Measurements from ENCODE around the gene ALG6.

Gene ALG6

GRCh38 chr1:63448731-63449246 is 81.4 kb downstream of the ALG6 start:
- no peaks in the 10 kb centered on the region for H4K20me1 ChIP-seq (ENCODE audit: insufficient read depth, low read length)
- H3K27me3 ChIP-seq (ENCODE audit: insufficient read depth, low read length), result no peaks in the 10 kb centered on the region
- no peak overlapping the region for H3K4me2 ChIP-seq (ENCODE audit: low read length)
- H3K4me1 ChIP-seq (ENCODE audit: insufficient read depth, low read length, severe bottlenecking), result no peaks in the 10 kb centered on the region
- no peak overlapping the region for H3K9ac ChIP-seq (ENCODE audit: low read length)
- H3F3A ChIP-seq (ENCODE audit: insufficient read depth, low read length), result no peaks in the 10 kb centered on the region
- no peaks in the 10 kb centered on the region for H3K9me3 ChIP-seq (ENCODE audit: low read length)
- no peak overlapping the region for H3K4me3 ChIP-seq (ENCODE audit: low read depth, low read length, poor library complexity, severe bottlenecking)
- no peaks in the 10 kb centered on the region for H3K79me2 ChIP-seq (ENCODE audit: insufficient read depth, low read length)
- peaks cover 4% of the 10 kb centered on the region; the same call in 1 of the 2 replicates for H3K36me3 ChIP-seq (ENCODE audit: insufficient read depth, low read length)
- H3K9me2 ChIP-seq (ENCODE audit: low read depth, low read length), result no peaks in the 10 kb centered on the region
- H3K27ac ChIP-seq (ENCODE audit: low read depth, low read length, poor library complexity, severe bottlenecking), result no peak overlapping the region
- H2AFZ ChIP-seq (ENCODE audit: low read length), result no peak overlapping the region
- TF ChIP-seq CTCF (IDR thresholded peaks at IDR 0.05; ENCODE audit: low read length), result no peak
- no peak for TF ChIP-seq EZH2 (IDR thresholded peaks at IDR 0.05; ENCODE audit: borderline replicate concordance, low read length)

- no peak overlapping the region for H3K4me3 ChIP-seq (ENCODE audit: low read depth, low read length, poor library complexity, severe bottlenecking)
- no peaks in the 10 kb centered on the region for H3K9me3 ChIP-seq (ENCODE audit: low read length)
- TF ChIP-seq EZH2 (IDR thresholded peaks at IDR 0.05; ENCODE audit: borderline replicate concordance, low read length) (no peak), CTCF (IDR thresholded peaks at IDR 0.05; ENCODE audit: low read length) (no peak)
- H3K9me2 ChIP-seq (ENCODE audit: low read depth, low read length), result no peaks in the 10 kb centered on the region
- H3K4me1 ChIP-seq (ENCODE audit: insufficient read depth, low read length, severe bottlenecking), result no peaks in the 10 kb centered on the region
- no peak overlapping the region for H3K27ac ChIP-seq (ENCODE audit: low read depth, low read length, poor library complexity, severe bottlenecking)
- no peaks in the 10 kb centered on the region for H3K79me2 ChIP-seq (ENCODE audit: insufficient read depth, low read length)
- H3K4me2 ChIP-seq (ENCODE audit: low read length), result no peak overlapping the region
- no peaks in the 10 kb centered on the region for H4K20me1 ChIP-seq (ENCODE audit: insufficient read depth, low read length)
- no peaks in the 10 kb centered on the region for H3K27me3 ChIP-seq (ENCODE audit: insufficient read depth, low read length)
- H3K36me3 ChIP-seq (ENCODE audit: insufficient read depth, low read length), result peaks cover 4% of the 10 kb centered on the region; the same call in 1 of the 2 replicates
- no peak overlapping the region for H3K9ac ChIP-seq (ENCODE audit: low read length)
- no peak overlapping the region for H2AFZ ChIP-seq (ENCODE audit: low read length)
- H3F3A ChIP-seq (ENCODE audit: insufficient read depth, low read length), result no peaks in the 10 kb centered on the region
Measured at GRCh38 chr1:63450416-63450815, 83.0 kb downstream of the ALG6 start.

- Histone ChIP-seq H3K9me2 (ENCODE audit: low read depth, low read length) (no peaks in the 10 kb centered on the region), H3K4me2 (ENCODE audit: low read length) (no peak overlapping the region), H3K9ac (ENCODE audit: low read length) (no peak overlapping the region), H3K4me3 (ENCODE audit: low read depth, low read length, poor library complexity, severe bottlenecking) (no peak overlapping the region), H3K79me2 (ENCODE audit: insufficient read depth, low read length) (no peaks in the 10 kb centered on the region), H3F3A (ENCODE audit: insufficient read depth, low read length) (no peaks in the 10 kb centered on the region), H3K27ac (ENCODE audit: low read depth, low read length, poor library complexity, severe bottlenecking) (no peak overlapping the region), H3K9me3 (ENCODE audit: low read length) (no peaks in the 10 kb centered on the region), H3K4me1 (ENCODE audit: insufficient read depth, low read length, severe bottlenecking) (no peaks in the 10 kb centered on the region), H3K27me3 (ENCODE audit: insufficient read depth, low read length) (no peaks in the 10 kb centered on the region), H4K20me1 (ENCODE audit: insufficient read depth, low read length) (no peaks in the 10 kb centered on the region), H2AFZ (ENCODE audit: low read length) (no peak overlapping the region), H3K36me3 (ENCODE audit: insufficient read depth, low read length) (peaks cover 4% of the 10 kb centered on the region; the same call in 1 of the 2 replicates)
- TF ChIP-seq EZH2 (IDR thresholded peaks at IDR 0.05; ENCODE audit: borderline replicate concordance, low read length), result no peak
- no peak for TF ChIP-seq CTCF (IDR thresholded peaks at IDR 0.05; ENCODE audit: low read length)
Measured at GRCh38 chr1:63453232-63453631, 85.8 kb downstream of the ALG6 start.
